HepG2 (cell line): ENCODE measurements around the gene DRAP1. TPM values are rescaled to one million over a fixed set of nuclear protein-coding genes. Genes with fewer than 3 reads are reported as not detected.
A peak's percentile ranks its signal among the peaks of the same experiment; 100 is the strongest.

Experiments used
- BHLHE40 ChIP-seq: IDR thresholded peaks from 2 replicates; pipeline ENCODE4 v1.6.1; 2011; ENCODE audit warnings: low read length, improper control_type of control experiment
- ELF3 ChIP-seq: IDR thresholded peaks from 2 replicates; pipeline ENCODE4 v1.6.1; 2016; ENCODE audit warnings: missing genetic modification reagents, missing compliant biosample characterization
- FOXK2 ChIP-seq: fragments of 450-650 bp; IDR thresholded peaks from 2 replicates; pipeline ENCODE4 v1.6.1; 2016
- GATA4 ChIP-seq: sonication (generic); IDR thresholded peaks from 2 replicates; pipeline ENCODE4 v1.6.1; 2016; ENCODE audit warnings: antibody characterized with exemption, low read depth, borderline replicate concordance
- GFI1 ChIP-seq: sonication (generic); formaldehyde crosslinking; IDR thresholded peaks from 2 replicates; pipeline ENCODE4 v1.5.0; 2020; ENCODE audit warnings: missing genetic modification reagents, mild to moderate bottlenecking, borderline replicate concordance
- HNRNPH1 ChIP-seq: fragments of 200-400 bp; formaldehyde crosslinking; optimal IDR thresholded peaks from 2 replicates; pipeline ENCODE3; 2017; ENCODE audit warnings: mild to moderate bottlenecking, low read depth, low read length
- KDM3A ChIP-seq: IDR thresholded peaks from 2 replicates; pipeline ENCODE4 v1.6.1; 2018; ENCODE audit warnings: low read depth, missing compliant biosample characterization
- KMT2B ChIP-seq: IDR thresholded peaks from 2 replicates; pipeline ENCODE4 v1.6.1; 2016; ENCODE audit warnings: missing genetic modification reagents, missing compliant biosample characterization
- LCORL ChIP-seq, 2 experiments: fragments of 450-650 bp in 1 of 2; sonication (generic) in 1 of 2; formaldehyde crosslinking in 1 of 2; IDR thresholded peaks; 2 replicates each; pipeline versions ENCODE4 v1.5.0 to v1.6.1; 2017 to 2020; ENCODE audit warnings: antibody characterized with exemption in 1 of 2, missing genetic modification reagents in 1 of 2
- NFATC3 ChIP-seq: sonication (generic); formaldehyde crosslinking; IDR thresholded peaks from 2 replicates; pipeline ENCODE4 v1.5.1; 2020; ENCODE audit warnings: mild to moderate bottlenecking, missing genetic modification reagents
- NFE2L2 ChIP-seq: fragments of 150-350 bp; IDR thresholded peaks from 2 replicates; pipeline ENCODE4 v1.6.1; 2014; ENCODE audit warnings: low read length
- NFKB2 ChIP-seq: sonication (generic); formaldehyde crosslinking; IDR thresholded peaks from 2 replicates; pipeline ENCODE4 v1.4.0; 2020; ENCODE audit warnings: missing genetic modification reagents, borderline replicate concordance
- NFYC ChIP-seq: IDR thresholded peaks from 2 replicates; pipeline ENCODE4 v1.6.1; 2016; ENCODE audit warnings: missing genetic modification reagents, missing compliant biosample characterization
- RFX5 ChIP-seq: IDR thresholded peaks from 2 replicates; pipeline ENCODE4 v1.6.1; 2011; ENCODE audit warnings: low read depth, low read length, improper control_type of control experiment
- SOX5 ChIP-seq: IDR thresholded peaks from 2 replicates; pipeline ENCODE4 v1.6.1; 2016; ENCODE audit warnings: borderline replicate concordance
- ZC3H4 ChIP-seq: sonication (generic); formaldehyde crosslinking; IDR thresholded peaks from 2 replicates; pipeline ENCODE4 v1.4.0; 2020; ENCODE audit warnings: missing genetic modification reagents, borderline replicate concordance
- ZNF136 ChIP-seq: sonication (generic); formaldehyde crosslinking; IDR thresholded peaks from 2 replicates; pipeline ENCODE4 v1.8.1; 2022; ENCODE audit warnings: low read depth, mild to moderate bottlenecking, moderate library complexity, missing genetic modification reagents
- ZNF138 ChIP-seq: sonication (generic); formaldehyde crosslinking; IDR thresholded peaks from 2 replicates; pipeline ENCODE4 v1.5.0; 2020; ENCODE audit warnings: mild to moderate bottlenecking, low read depth, missing genetic modification reagents
- ZNF234 ChIP-seq: sonication (generic); formaldehyde crosslinking; conservative IDR thresholded peaks from 2 replicates; pipeline ENCODE4 v1.5.1; 2020; ENCODE audit warnings: mild to moderate bottlenecking, missing genetic modification reagents
- ZNF296 ChIP-seq: sonication (generic); formaldehyde crosslinking; conservative IDR thresholded peaks from 2 replicates; pipeline ENCODE4 v1.5.0; 2020; ENCODE audit warnings: mild to moderate bottlenecking, missing genetic modification reagents
- polyA plus RNA-seq, 8 experiments: library from polyadenylated mRNA; depleted of rRNA in 3 of 8; stranded (reverse) in 7 of 8; unstranded in 1 of 8; fragments of >200 nt; fragmentation: Illumina TruSeq in 4 of 8; extraction: Trizol in 4 of 8; gene quantifications; 2 replicates each; pipeline versions ENCODE4 v1.2.1 to v1.2.3, GENCODE V29; 2011 to 2016; ENCODE audit warnings: low read depth in 4 of 8, missing spikeins in 1 of 8, mixed read lengths in 1 of 8; ENCODE audit not compliant: insufficient read depth in 1 of 8
- total RNA-seq, 5 experiments: library from RNA; depleted of rRNA; stranded (reverse); fragments of >200 nt; fragmentation: Illumina TruSeq; extraction: Trizol; gene quantifications; 2 replicates each; pipeline ENCODE4 v1.2.3, GENCODE V29; 2016; ENCODE audit warnings: low read depth in 1 of 5
- TF ChIP-seq, protein P1 (sequence below): sonication (generic); formaldehyde crosslinking; IDR thresholded peaks from 2 replicates; pipeline ENCODE4 v1.9.0; 2021; ENCODE audit warnings: mild to moderate bottlenecking, missing genetic modification reagents
- TF ChIP-seq, protein P2 (sequence below): IDR thresholded peaks from 2 replicates; pipeline ENCODE4 v1.6.1; 2016
- TF ChIP-seq, protein P3 (sequence below): sonication (generic); formaldehyde crosslinking; IDR thresholded peaks from 2 replicates; pipeline ENCODE4 v1.5.1; 2020; ENCODE audit warnings: missing genetic modification reagents, mild to moderate bottlenecking, borderline replicate concordance

DRAP1 gene
- total and polyA plus RNA-seq, 2 of the 13 experiments (the other 11 are each of a cell fraction or from before 2014, with no cell fraction given) = 46.8 to 52.3 TPM

DNA sequence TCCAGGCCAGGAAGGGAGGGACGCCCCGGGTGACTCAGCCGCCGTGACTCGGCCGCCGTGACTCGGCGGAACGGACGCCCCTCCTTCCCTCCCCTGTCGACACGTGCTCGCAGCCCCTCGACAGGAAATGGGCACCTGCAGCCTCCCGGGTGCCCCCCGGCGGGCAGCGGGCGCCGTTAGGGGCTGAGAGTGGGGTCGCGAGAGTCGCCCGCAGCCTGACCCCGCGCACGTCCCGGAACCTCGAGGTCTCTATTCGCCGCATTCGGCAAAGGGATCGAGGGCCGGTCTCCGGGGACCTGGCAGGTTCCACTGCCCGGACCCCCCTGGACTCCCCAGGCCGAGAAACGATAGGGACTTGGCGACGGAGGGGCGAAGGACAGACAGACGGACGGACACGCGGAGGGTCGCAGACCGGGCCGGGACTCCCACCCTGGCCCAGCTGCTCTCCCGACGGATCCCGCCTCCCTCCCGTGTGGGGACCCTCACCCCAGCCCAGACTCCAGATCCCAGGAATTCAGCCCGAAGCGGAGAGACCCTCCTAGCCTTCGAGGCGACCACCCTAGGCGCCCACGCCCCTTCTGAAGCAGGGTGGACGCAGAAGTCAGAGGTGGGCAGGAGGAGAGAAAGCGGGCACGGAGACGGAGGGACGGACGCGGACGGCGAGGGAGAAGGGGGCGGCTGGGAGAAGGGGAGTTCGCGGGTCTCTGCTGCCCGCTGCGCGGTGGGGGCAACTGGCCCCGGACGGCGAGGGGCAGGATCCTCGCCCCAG, 19.7 kb upstream of the DRAP1 start (continued):
- TF ChIP-seq NFKB2 (CRISPR knock-in tag) = peak; percentile 79; the same call in 1 of the 2 replicates
- TF ChIP-seq, protein P1, sequence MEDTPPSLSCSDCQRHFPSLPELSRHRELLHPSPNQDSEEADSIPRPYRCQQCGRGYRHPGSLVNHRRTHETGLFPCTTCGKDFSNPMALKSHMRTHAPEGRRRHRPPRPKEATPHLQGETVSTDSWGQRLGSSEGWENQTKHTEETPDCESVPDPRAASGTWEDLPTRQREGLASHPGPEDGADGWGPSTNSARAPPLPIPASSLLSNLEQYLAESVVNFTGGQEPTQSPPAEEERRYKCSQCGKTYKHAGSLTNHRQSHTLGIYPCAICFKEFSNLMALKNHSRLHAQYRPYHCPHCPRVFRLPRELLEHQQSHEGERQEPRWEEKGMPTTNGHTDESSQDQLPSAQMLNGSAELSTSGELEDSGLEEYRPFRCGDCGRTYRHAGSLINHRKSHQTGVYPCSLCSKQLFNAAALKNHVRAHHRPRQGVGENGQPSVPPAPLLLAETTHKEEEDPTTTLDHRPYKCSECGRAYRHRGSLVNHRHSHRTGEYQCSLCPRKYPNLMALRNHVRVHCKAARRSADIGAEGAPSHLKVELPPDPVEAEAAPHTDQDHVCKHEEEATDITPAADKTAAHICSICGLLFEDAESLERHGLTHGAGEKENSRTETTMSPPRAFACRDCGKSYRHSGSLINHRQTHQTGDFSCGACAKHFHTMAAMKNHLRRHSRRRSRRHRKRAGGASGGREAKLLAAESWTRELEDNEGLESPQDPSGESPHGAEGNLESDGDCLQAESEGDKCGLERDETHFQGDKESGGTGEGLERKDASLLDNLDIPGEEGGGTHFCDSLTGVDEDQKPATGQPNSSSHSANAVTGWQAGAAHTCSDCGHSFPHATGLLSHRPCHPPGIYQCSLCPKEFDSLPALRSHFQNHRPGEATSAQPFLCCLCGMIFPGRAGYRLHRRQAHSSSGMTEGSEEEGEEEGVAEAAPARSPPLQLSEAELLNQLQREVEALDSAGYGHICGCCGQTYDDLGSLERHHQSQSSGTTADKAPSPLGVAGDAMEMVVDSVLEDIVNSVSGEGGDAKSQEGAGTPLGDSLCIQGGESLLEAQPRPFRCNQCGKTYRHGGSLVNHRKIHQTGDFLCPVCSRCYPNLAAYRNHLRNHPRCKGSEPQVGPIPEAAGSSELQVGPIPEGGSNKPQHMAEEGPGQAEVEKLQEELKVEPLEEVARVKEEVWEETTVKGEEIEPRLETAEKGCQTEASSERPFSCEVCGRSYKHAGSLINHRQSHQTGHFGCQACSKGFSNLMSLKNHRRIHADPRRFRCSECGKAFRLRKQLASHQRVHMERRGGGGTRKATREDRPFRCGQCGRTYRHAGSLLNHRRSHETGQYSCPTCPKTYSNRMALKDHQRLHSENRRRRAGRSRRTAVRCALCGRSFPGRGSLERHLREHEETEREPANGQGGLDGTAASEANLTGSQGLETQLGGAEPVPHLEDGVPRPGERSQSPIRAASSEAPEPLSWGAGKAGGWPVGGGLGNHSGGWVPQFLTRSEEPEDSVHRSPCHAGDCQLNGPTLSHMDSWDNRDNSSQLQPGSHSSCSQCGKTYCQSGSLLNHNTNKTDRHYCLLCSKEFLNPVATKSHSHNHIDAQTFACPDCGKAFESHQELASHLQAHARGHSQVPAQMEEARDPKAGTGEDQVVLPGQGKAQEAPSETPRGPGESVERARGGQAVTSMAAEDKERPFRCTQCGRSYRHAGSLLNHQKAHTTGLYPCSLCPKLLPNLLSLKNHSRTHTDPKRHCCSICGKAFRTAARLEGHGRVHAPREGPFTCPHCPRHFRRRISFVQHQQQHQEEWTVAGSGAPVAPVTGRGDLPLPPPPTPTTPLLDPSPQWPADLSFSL (CRISPR knock-in tag) = peak; percentile 61; the same call in 1 of the 2 replicates
- TF ChIP-seq ZC3H4 (CRISPR knock-in tag) = no peak
- TF ChIP-seq ELF3 (CRISPR knock-in tag) = peak; percentile 58
- no peak for TF ChIP-seq NFATC3
- TF ChIP-seq, protein P2, sequence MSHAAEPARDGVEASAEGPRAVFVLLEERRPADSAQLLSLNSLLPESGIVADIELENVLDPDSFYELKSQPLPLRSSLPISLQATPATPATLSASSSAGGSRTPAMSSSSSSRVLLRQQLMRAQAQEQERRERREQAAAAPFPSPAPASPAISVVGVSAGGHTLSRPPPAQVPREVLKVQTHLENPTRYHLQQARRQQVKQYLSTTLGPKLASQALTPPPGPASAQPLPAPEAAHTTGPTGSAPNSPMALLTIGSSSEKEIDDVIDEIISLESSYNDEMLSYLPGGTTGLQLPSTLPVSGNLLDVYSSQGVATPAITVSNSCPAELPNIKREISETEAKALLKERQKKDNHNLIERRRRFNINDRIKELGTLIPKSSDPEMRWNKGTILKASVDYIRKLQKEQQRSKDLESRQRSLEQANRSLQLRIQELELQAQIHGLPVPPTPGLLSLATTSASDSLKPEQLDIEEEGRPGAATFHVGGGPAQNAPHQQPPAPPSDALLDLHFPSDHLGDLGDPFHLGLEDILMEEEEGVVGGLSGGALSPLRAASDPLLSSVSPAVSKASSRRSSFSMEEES (CRISPR knock-in tag) = no peak
- TF ChIP-seq BHLHE40 = peak; percentile 88
- TF ChIP-seq ZNF138 (CRISPR knock-in tag) = peak; percentile 37; the same call in 1 of the 2 replicates
- no peak for TF ChIP-seq ZNF136 (CRISPR knock-in tag)
- no peak for TF ChIP-seq RFX5
- TF ChIP-seq KMT2B (CRISPR knock-in tag) = 0 out of 2 replicates have a peak, but pooled peaks have one; percentile 39
- no peak for TF ChIP-seq ZNF234 (CRISPR knock-in tag)
- no peak for TF ChIP-seq NFYC (CRISPR knock-in tag)
- TF ChIP-seq FOXK2 = no peak
- TF ChIP-seq SOX5 (CRISPR knock-in tag) = peak; percentile 6; the same call in 1 of the 2 replicates
- TF ChIP-seq NFE2L2 = peak; percentile 63
- TF ChIP-seq GATA4 = no peak
- TF ChIP-seq GFI1 (CRISPR knock-in tag) = no peak; the same call in 1 of the 2 replicates
- TF ChIP-seq LCORL (IDR thresholded peaks at IDR 0.05) = no peak
- peak; percentile 61 for TF ChIP-seq LCORL (CRISPR knock-in tag; IDR thresholded peaks at IDR 0.05)
- TF ChIP-seq HNRNPH1 = no peak
- no peak for TF ChIP-seq KDM3A
- TF ChIP-seq, protein P3, sequence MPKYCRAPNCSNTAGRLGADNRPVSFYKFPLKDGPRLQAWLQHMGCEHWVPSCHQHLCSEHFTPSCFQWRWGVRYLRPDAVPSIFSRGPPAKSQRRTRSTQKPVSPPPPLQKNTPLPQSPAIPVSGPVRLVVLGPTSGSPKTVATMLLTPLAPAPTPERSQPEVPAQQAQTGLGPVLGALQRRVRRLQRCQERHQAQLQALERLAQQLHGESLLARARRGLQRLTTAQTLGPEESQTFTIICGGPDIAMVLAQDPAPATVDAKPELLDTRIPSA (CRISPR knock-in tag) = no peak
- no peak; the same call in 1 of the 2 replicates for TF ChIP-seq ZNF296 (CRISPR knock-in tag)
